Liver (tissue), 9 donors: ENCODE results near the gene GSE1. TPM values are rescaled to one million over a fixed set of nuclear protein-coding genes. Genes with fewer than 3 reads are reported as not detected.

Source experiments
- DNase-seq: peaks from one replicate; pipeline ENCODE4 v3.0.0-alpha.2; 2017; ENCODE audit warnings: low spot score
- H3K27ac ChIP-seq, 2 donors: one replicate each; pipeline ENCODE4 v1.7.0; 2013; ENCODE audit warnings: inconsistent platforms in 2 of 2, low read length in 2 of 2, control low read depth in 1 of 2, low read depth in 1 of 2, mild to moderate bottlenecking in 1 of 2
- H3K27me3 ChIP-seq, 4 donors: one replicate each; pipeline versions ENCODE4 v1.6.1 to v1.7.0; 2013; ENCODE audit warnings: low read length in 3 of 4, inconsistent platforms in 1 of 4, mild to moderate bottlenecking in 1 of 4, moderate library complexity in 1 of 4; ENCODE audit not compliant: control insufficient read depth in 4 of 4, insufficient read depth in 4 of 4
- H3K36me3 ChIP-seq, 4 donors: one replicate each; pipeline versions ENCODE4 v1.6.1 to v1.7.0; 2013; ENCODE audit warnings: low read length in 3 of 4, mild to moderate bottlenecking in 3 of 4, low read depth in 1 of 4, moderate library complexity in 1 of 4; ENCODE audit not compliant: control insufficient read depth in 4 of 4, insufficient read depth in 3 of 4
- H3K4me1 ChIP-seq, 4 donors: one replicate each; pipeline versions ENCODE4 v1.6.1 to v1.7.0; 2013; ENCODE audit warnings: low read length in 3 of 4, mild to moderate bottlenecking in 3 of 4, moderate library complexity in 1 of 4; ENCODE audit not compliant: control insufficient read depth in 4 of 4, insufficient read depth in 4 of 4
- H3K4me3 ChIP-seq, 3 donors: one replicate each; pipeline versions ENCODE4 v1.6.1 to v1.7.0; 2013; ENCODE audit warnings: low read length in 3 of 3, control low read depth in 1 of 3, low read depth in 1 of 3, mild to moderate bottlenecking in 1 of 3
- H3K9ac ChIP-seq, 2 donors: one replicate each; pipeline ENCODE4 v1.7.0; 2013; ENCODE audit warnings: low read length in 2 of 2, mild to moderate bottlenecking in 2 of 2, moderate library complexity in 2 of 2, control low read depth in 1 of 2, low read depth in 1 of 2
- H3K9me3 ChIP-seq, 4 donors: one replicate each; pipeline versions ENCODE4 v1.6.1 to v1.7.0; 2013; ENCODE audit warnings: low read length in 3 of 4; ENCODE audit not compliant: control insufficient read depth in 4 of 4
- EGR1 ChIP-seq, 2 donors: IDR thresholded peaks; 2 replicates each; pipeline ENCODE4 v1.6.1; 2016 to 2018; ENCODE audit warnings: antibody characterized with exemption in 2 of 2, low read depth in 2 of 2
- FOXA1 ChIP-seq: IDR thresholded peaks from 2 replicates; pipeline ENCODE4 v1.6.1; 2016; ENCODE audit warnings: antibody characterized with exemption
- FOXA2 ChIP-seq: IDR thresholded peaks from 2 replicates; pipeline ENCODE4 v1.6.1; 2016; ENCODE audit warnings: antibody characterized with exemption
- GABPA ChIP-seq, 2 donors: IDR thresholded peaks in 1 of 2; conservative IDR thresholded peaks in 1 of 2; 2 replicates each; pipeline ENCODE4 v1.6.1; 2016; ENCODE audit warnings: antibody characterized with exemption in 2 of 2, mild to moderate bottlenecking in 1 of 2, moderate library complexity in 1 of 2
- HNF4A ChIP-seq, 2 donors: conservative IDR thresholded peaks; 2 replicates each; pipeline ENCODE4 v1.6.1; 2016; ENCODE audit warnings: antibody characterized with exemption in 2 of 2, mild to moderate bottlenecking in 2 of 2
- HNF4G ChIP-seq: IDR thresholded peaks from 2 replicates; pipeline ENCODE4 v1.6.1; 2016; ENCODE audit warnings: antibody characterized with exemption
- JUND ChIP-seq, 2 donors: IDR thresholded peaks; 2 replicates each; pipeline ENCODE4 v1.6.1; 2016; ENCODE audit warnings: antibody characterized with exemption in 2 of 2
- NR2F2 ChIP-seq: IDR thresholded peaks from 2 replicates; pipeline ENCODE4 v1.6.1; 2016; ENCODE audit warnings: antibody characterized with exemption
- RAD21 ChIP-seq, 2 donors: IDR thresholded peaks; 2 replicates each; pipeline ENCODE4 v1.6.1; 2016; ENCODE audit warnings: antibody characterized with exemption in 2 of 2, mild to moderate bottlenecking in 2 of 2
- RXRA ChIP-seq, 2 donors: IDR thresholded peaks; 2 replicates each; pipeline ENCODE4 v1.6.1; 2017 to 2018; ENCODE audit warnings: antibody characterized with exemption in 2 of 2, mild to moderate bottlenecking in 1 of 2
- SP1 ChIP-seq: IDR thresholded peaks from 2 replicates; pipeline ENCODE4 v1.6.1; 2018; ENCODE audit warnings: antibody characterized with exemption, mild to moderate bottlenecking
- TAF1 ChIP-seq: conservative IDR thresholded peaks from 2 replicates; pipeline ENCODE4 v1.6.1; 2016; ENCODE audit warnings: antibody characterized with exemption, mild to moderate bottlenecking
- YY1 ChIP-seq: IDR thresholded peaks from 2 replicates; pipeline ENCODE4 v1.6.1; 2016; ENCODE audit warnings: antibody characterized with exemption, mild to moderate bottlenecking
- WGBS: extraction: QIAGEN DNeasy Blood & Tissue Kit; methylation state at CpG from one replicate; pipeline ENCODE4 v1.1.7; 2013; 5-methylcytosine and 5-hydroxymethylcytosine counted together
- polyA plus RNA-seq, 2 donors: library from polyadenylated mRNA; stranded (reverse) in 1 of 2; unstranded in 1 of 2; fragments of 200-250 nt in 1 of 2; fragments of >200 nt in 1 of 2; fragmentation: Nextera tagmentation in 1 of 2; extraction: Ambion mirVana in 1 of 2; gene quantifications; one replicate each; pipeline versions ENCODE4 v1.2.1 to v1.2.3, GENCODE V29; 2013 to 2015
- total RNA-seq, 2 donors: library from RNA; depleted of rRNA; stranded (reverse); fragments of >200 nt; gene quantifications; one replicate each; pipeline ENCODE4 v1.2.3, GENCODE V29; 2014
- TF ChIP-seq, protein P1 (sequence below): IDR thresholded peaks from 2 replicates; pipeline ENCODE4 v1.6.1; 2016; ENCODE audit warnings: antibody characterized with exemption, mild to moderate bottlenecking
- TF ChIP-seq, protein P2 (sequence below): fragments of 150-350 bp; IDR thresholded peaks from 2 replicates; pipeline ENCODE4 v1.5.1; 2017; ENCODE audit warnings: improper control_type of control experiment, low read depth, low read length; ENCODE audit not compliant: missing input control
- TF ChIP-seq, protein P3 (sequence below): IDR thresholded peaks from 2 replicates; pipeline ENCODE4 v1.6.1; 2016; ENCODE audit warnings: antibody characterized with exemption
- TF ChIP-seq, protein P4 (sequence below): IDR thresholded peaks from 2 replicates; pipeline ENCODE4 v1.6.1; 2016; ENCODE audit warnings: antibody characterized with exemption
- donor health status: healthy.
- donor health status: healthy.
- donor health status: healthy.
- donor health status: healthy.
- donor health status: healthy.

GSE1 gene
- total and polyA plus RNA-seq, 4 donors = 9.9 to 37.7 (median 25.2) TPM

DNA sequence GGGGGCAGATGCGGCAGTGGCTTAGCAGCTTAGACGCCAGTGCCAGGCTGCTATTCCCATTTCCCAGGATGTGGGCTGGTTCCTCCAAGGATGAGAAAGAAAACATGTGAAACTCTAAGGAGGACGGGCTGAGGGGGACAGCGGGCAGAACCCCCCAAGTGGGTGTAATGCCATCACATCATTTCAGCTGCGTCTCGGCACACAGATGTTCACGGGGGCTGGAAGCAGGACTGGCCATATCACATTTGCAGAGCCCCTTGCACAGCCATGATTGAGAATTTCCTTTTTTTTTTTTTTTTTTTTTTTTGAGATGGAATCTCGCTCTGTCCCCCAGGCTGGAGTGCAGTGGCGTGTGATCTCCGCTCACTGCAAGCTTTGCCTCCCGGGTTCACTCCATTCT is 90.9 kb downstream of the GSE1 start:
- Histone ChIP-seq H3K27me3 (no peaks in the 10 kb centered on the region), H3K9ac (no peak overlapping the region), H3K4me3 (no peak overlapping the region), H3K36me3 (no peaks in the 10 kb centered on the region), H3K27ac (no peak overlapping the region), H3K4me1 (no peaks in the 10 kb centered on the region), H3K9me3 (no peaks in the 10 kb centered on the region)
- no peak for DNase-seq
- TF ChIP-seq JUND (IDR thresholded peaks at IDR 0.05) (no peak), FOXA2 (no peak), SP1 (no peak), EGR1 (IDR thresholded peaks at IDR 0.05; ENCODE audit: low read depth in 2 of 2) (no peak)
- TF ChIP-seq, protein P1, sequence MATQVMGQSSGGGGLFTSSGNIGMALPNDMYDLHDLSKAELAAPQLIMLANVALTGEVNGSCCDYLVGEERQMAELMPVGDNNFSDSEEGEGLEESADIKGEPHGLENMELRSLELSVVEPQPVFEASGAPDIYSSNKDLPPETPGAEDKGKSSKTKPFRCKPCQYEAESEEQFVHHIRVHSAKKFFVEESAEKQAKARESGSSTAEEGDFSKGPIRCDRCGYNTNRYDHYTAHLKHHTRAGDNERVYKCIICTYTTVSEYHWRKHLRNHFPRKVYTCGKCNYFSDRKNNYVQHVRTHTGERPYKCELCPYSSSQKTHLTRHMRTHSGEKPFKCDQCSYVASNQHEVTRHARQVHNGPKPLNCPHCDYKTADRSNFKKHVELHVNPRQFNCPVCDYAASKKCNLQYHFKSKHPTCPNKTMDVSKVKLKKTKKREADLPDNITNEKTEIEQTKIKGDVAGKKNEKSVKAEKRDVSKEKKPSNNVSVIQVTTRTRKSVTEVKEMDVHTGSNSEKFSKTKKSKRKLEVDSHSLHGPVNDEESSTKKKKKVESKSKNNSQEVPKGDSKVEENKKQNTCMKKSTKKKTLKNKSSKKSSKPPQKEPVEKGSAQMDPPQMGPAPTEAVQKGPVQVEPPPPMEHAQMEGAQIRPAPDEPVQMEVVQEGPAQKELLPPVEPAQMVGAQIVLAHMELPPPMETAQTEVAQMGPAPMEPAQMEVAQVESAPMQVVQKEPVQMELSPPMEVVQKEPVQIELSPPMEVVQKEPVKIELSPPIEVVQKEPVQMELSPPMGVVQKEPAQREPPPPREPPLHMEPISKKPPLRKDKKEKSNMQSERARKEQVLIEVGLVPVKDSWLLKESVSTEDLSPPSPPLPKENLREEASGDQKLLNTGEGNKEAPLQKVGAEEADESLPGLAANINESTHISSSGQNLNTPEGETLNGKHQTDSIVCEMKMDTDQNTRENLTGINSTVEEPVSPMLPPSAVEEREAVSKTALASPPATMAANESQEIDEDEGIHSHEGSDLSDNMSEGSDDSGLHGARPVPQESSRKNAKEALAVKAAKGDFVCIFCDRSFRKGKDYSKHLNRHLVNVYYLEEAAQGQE = no peak
- WGBS = 94% methylated on average over 11 of the region's 11 CpGs

DNA sequence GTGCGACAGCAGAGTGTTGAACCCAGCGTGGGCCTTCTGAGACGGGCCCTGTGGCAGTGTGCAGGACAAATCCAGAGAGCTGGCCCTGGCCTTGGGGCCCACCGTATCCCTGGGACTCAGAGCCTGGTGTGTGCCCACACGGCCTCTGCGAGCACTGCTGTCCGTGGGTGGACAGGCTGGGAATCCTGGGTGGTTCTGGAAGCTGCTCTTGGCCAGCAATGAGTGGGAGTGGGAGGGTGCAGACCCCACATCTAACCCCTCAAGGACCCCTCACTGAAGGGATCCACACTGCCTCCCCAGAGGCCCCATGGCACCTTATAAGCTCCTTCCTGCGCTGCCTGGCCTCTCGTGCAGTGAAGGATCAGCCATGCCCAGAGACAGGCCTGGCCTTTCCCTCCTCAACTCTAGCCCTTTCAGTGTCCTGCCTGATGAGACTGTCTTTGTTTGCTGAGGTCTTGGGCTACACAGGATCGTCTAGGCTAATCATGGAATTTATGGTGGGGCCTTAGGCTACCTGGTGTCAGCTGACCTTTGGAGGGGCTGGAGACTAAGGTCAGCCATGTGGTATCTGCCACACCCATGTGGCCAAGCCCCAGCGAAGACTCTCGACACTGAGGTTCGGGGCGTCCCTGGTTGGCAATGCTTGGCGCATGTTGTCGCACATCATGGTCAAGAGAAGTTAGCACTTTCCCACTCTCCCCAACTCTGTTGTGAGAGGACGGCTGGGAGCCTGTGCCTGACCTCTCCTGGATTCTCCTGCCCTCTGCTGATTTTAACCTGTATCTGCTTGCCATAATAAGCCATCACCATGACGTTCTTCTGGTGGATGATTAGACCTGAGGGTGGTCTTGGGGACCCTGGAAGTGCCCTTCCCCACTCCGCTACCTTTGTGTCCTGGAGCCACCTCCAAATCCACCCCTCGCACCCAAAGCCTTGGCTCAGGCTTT is 92.1 kb downstream of the GSE1 start:
- no peak for DNase-seq
- Histone ChIP-seq H3K27me3 (no peaks in the 10 kb centered on the region), H3K36me3 (no peaks in the 10 kb centered on the region), H3K9ac (no peak overlapping the region), H3K9me3 (no peaks in the 10 kb centered on the region), H3K4me3 (no peak overlapping the region), H3K27ac (no peak overlapping the region), H3K4me1 (no peaks in the 10 kb centered on the region)
- TF ChIP-seq TAF1 (no peak), JUND (IDR thresholded peaks at IDR 0.05) (no peak), HNF4G (no peak), RAD21 (IDR thresholded peaks at IDR 0.05) (peak; percentile 63 to 72)
- TF ChIP-seq, protein P2, sequence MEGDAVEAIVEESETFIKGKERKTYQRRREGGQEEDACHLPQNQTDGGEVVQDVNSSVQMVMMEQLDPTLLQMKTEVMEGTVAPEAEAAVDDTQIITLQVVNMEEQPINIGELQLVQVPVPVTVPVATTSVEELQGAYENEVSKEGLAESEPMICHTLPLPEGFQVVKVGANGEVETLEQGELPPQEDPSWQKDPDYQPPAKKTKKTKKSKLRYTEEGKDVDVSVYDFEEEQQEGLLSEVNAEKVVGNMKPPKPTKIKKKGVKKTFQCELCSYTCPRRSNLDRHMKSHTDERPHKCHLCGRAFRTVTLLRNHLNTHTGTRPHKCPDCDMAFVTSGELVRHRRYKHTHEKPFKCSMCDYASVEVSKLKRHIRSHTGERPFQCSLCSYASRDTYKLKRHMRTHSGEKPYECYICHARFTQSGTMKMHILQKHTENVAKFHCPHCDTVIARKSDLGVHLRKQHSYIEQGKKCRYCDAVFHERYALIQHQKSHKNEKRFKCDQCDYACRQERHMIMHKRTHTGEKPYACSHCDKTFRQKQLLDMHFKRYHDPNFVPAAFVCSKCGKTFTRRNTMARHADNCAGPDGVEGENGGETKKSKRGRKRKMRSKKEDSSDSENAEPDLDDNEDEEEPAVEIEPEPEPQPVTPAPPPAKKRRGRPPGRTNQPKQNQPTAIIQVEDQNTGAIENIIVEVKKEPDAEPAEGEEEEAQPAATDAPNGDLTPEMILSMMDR = peak; percentile 26
- WGBS = 85% methylated on average over 20 of the region's 20 CpGs

DNA sequence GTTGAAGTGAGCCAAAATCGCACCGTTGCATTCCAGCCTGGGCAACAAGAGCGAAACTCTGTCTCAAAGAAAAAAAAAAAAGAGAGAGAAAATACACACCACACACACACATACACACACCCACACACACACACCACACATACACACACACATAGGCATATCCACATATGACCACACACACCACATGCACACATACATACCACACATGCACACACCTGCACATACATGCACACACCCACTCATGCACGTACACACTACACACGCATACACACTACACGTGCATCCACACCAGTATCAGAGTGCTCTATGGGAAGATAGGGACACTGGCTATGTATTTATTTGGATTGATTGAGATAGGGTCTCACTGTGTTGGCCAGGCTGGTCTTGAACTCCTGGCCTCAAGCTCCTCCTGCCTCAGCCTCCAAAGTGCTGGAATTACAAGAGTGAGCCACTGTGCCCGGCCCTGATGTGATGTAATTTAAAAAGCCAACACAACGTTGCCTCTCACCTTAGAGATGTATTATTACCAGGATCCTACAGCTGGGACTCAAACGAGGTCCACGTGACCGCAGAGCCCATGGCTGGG is 93.4 kb downstream of the GSE1 start:
- no peaks in the 10 kb centered on the region for H3K27me3 ChIP-seq
- no peak overlapping the region for H3K27ac ChIP-seq
- H3K9ac ChIP-seq = no peak overlapping the region
- 92% methylated on average over 11 of the region's 11 CpGs for WGBS
- no peaks in the 10 kb centered on the region for H3K36me3 ChIP-seq
- peaks cover 0 to under 1% (median 0%) of the 10 kb centered on the region in 4 donors for H3K9me3 ChIP-seq
- H3K4me1 ChIP-seq = no peaks in the 10 kb centered on the region
- no peak for DNase-seq
- H3K4me3 ChIP-seq = no peak overlapping the region
- TF ChIP-seq JUND (IDR thresholded peaks at IDR 0.05) (no peak), HNF4A (conservative IDR thresholded peaks at IDR 0.05) (no peak), HNF4G (no peak), SP1 (no peak), RXRA (IDR thresholded peaks at IDR 0.05) (no peak), NR2F2 (no peak), YY1 (no peak), RAD21 (IDR thresholded peaks at IDR 0.05) (no peak), EGR1 (IDR thresholded peaks at IDR 0.05; ENCODE audit: low read depth in 2 of 2) (no peak), FOXA1 (no peak), TAF1 (no peak), GABPA (IDR thresholded peaks at IDR 0.05 in 1 of 2, conservative IDR thresholded peaks at IDR 0.05 in 1 of 2) (no peak)
- TF ChIP-seq, protein P3, sequence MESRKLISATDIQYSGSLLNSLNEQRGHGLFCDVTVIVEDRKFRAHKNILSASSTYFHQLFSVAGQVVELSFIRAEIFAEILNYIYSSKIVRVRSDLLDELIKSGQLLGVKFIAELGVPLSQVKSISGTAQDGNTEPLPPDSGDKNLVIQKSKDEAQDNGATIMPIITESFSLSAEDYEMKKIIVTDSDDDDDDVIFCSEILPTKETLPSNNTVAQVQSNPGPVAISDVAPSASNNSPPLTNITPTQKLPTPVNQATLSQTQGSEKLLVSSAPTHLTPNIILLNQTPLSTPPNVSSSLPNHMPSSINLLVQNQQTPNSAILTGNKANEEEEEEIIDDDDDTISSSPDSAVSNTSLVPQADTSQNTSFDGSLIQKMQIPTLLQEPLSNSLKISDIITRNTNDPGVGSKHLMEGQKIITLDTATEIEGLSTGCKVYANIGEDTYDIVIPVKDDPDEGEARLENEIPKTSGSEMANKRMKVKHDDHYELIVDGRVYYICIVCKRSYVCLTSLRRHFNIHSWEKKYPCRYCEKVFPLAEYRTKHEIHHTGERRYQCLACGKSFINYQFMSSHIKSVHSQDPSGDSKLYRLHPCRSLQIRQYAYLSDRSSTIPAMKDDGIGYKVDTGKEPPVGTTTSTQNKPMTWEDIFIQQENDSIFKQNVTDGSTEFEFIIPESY = no peak
- TF ChIP-seq, protein P4, sequence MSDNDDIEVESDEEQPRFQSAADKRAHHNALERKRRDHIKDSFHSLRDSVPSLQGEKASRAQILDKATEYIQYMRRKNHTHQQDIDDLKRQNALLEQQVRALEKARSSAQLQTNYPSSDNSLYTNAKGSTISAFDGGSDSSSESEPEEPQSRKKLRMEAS = no peak
